Measurements from ENCODE around the gene JSRP1. TPM values are rescaled to one million over a fixed set of nuclear protein-coding genes. Genes with fewer than 3 reads are reported as not detected.

The JSRP1 gene
- total RNA-seq, 6 experiments from 2014 or later: 0.28 to 0.81 (median 0.42) TPM; not detected in 3

GRCh38 chr19:2250766-2251105 is 5.5 kb downstream of the JSRP1 start:
- peaks cover 7 to 16% of the 10 kb centered on the region in 2 donors for H3K27me3 ChIP-seq
- no CpG with 5 or more reads among the region's 40 CpGs for WGBS (ENCODE audit: insufficient coverage, low coverage, low lambda C conversion rate, missing lambda C conversion rate)
- intact Hi-C loops (cut with DNase I): no loop called here
- H3K4me3 ChIP-seq: no peak overlapping the region
- H3K4me1 ChIP-seq: peaks cover 0 to 27% (median 0%) of the 10 kb centered on the region in 4 donors
- DNase-seq (no peak), ATAC-seq (no peak)
- H3K9me3 ChIP-seq: no peaks in the 10 kb centered on the region
- H3K27ac ChIP-seq: no peak overlapping the region
- H3K36me3 ChIP-seq: peaks cover under 1 to 14% (median 12%) of the 10 kb centered on the region in 4 donors
- TF ChIP-seq CTCF (IDR thresholded peaks at IDR 0.05) (no peak), POLR2A (IDR thresholded peaks at IDR 0.05) (no peak)

- 7% methylated on average over 3 of the region's 43 CpGs for WGBS (ENCODE audit: insufficient coverage, low coverage, low lambda C conversion rate, missing lambda C conversion rate)
- intact Hi-C loops (cut with DNase I): no loop called here
- no peak overlapping the region for H3K27ac ChIP-seq
- peaks cover 7 to 16% of the 10 kb centered on the region in 2 donors for H3K27me3 ChIP-seq
- DNase-seq (no peak), ATAC-seq (peak in 1 of 4 donors; percentile 7)
- H3K4me3 ChIP-seq: no peak overlapping the region
- H3K9me3 ChIP-seq: no peaks in the 10 kb centered on the region
- H3K4me1 ChIP-seq: peaks cover 0 to 27% (median 0%) of the 10 kb centered on the region in 4 donors
- H3K36me3 ChIP-seq: peaks cover 6 to 19% (median 18%) of the 10 kb centered on the region in 4 donors
- no peak for TF ChIP-seq CTCF (IDR thresholded peaks at IDR 0.05)
- no peak for TF ChIP-seq POLR2A (IDR thresholded peaks at IDR 0.05)
These were observed 6.1 kb downstream of the JSRP1 start for GRCh38 chr19:2249880-2250765.

GRCh38 chr19:2249010-2249866 is 7.0 kb downstream of the JSRP1 start, which contains the start of gene AMH:
AMH (plus strand) TSS chr19:2249323; CDS start chr19:2249333, 10 bp downstream.
- intact Hi-C loops (cut with DNase I): no loop called here
- Histone ChIP-seq H3K4me1 (peaks cover 0 to 27% (median 0%) of the 10 kb centered on the region in 4 donors), H3K36me3 (peaks cover 10 to 28% (median 25%) of the 10 kb centered on the region in 4 donors), H3K27ac (no peak within 1 kb of the TSS), H3K9me3 (no peaks in the 10 kb centered on the region), H3K27me3 (peaks cover 7 to 16% of the 10 kb centered on the region in 2 donors), H3K4me3 (no peak within 1 kb of the TSS)
- WGBS (ENCODE audit: insufficient coverage, low coverage, low lambda C conversion rate, missing lambda C conversion rate): 65% methylated on average over 4 of the region's 27 CpGs
- ATAC-seq (peak in 1 of 4 donors; percentile 1), DNase-seq (no peak)
- TF ChIP-seq POLR2A (IDR thresholded peaks at IDR 0.05) (no peak), CTCF (IDR thresholded peaks at IDR 0.05) (no peak)

- Histone ChIP-seq H3K4me3 (no peak overlapping the region), H3K27ac (no peak overlapping the region), H3K36me3 (peaks cover 12 to 37% (median 28%) of the 10 kb centered on the region in 4 donors), H3K9me3 (no peaks in the 10 kb centered on the region), H3K4me1 (peaks cover 0 to 23% (median 0%) of the 10 kb centered on the region in 4 donors), H3K27me3 (peaks cover 7 to 12% of the 10 kb centered on the region in 2 donors)
- no peak for TF ChIP-seq CTCF (IDR thresholded peaks at IDR 0.05)
- ATAC-seq: no peak
- WGBS (ENCODE audit: insufficient coverage, low coverage, low lambda C conversion rate, missing lambda C conversion rate): no CpG with 5 or more reads among the region's 21 CpGs
- no peak for DNase-seq
- intact Hi-C loops (cut with DNase I): no loop called here
These were observed 7.8 kb downstream of the JSRP1 start for GRCh38 chr19:2248136-2249009.
